ENCODE data around the gene GKN2. TPM values are rescaled to one million over a fixed set of nuclear protein-coding genes. Genes with fewer than 3 reads are reported as not detected.

The GKN2 gene
- total RNA-seq, 2 experiments from 2014 or later = not detected

GRCh38 chr2:68943581-68944568, 8.8 kb downstream of the GKN2 start:
- H3K9me3 Mint-ChIP-seq = no peaks in the 10 kb centered on the region
- peak; percentile 59 for DNase-seq
- no peaks in the 10 kb centered on the region for H3K36me3 Mint-ChIP-seq (ENCODE audit: low read depth)
- POLR2A ChIA-PET = no interaction called here
- peaks cover 4% of the 10 kb centered on the region for H3K4me1 Mint-ChIP-seq
- H3K27ac Mint-ChIP-seq = no peak overlapping the region
- no peak overlapping the region for H3K4me3 Mint-ChIP-seq
- H3K27me3 Mint-ChIP-seq = peaks cover 45% of the 10 kb centered on the region
- CTCF ChIA-PET = interaction anchor here (0.6 to 2.5 kb wide), 15 partner anchors 8 to 491 kb away, joined by 3 to 7 read pairs (median 3); partner anchors contain the start of gene GKN2

GRCh38 chr2:68942827-68943226, 9.9 kb downstream of the GKN2 start:
- CTCF ChIA-PET = interaction anchor here (0.6 to 2.5 kb wide), 9 partner anchors 9 to 490 kb away, joined by 3 to 7 read pairs (median 3); no protein-coding TSS in a partner anchor
- no peak for DNase-seq
- H3K9me3 Mint-ChIP-seq = no peaks in the 10 kb centered on the region
- POLR2A ChIA-PET = no interaction called here
- no peak overlapping the region for H3K4me3 Mint-ChIP-seq
- H3K4me1 Mint-ChIP-seq = peaks cover 4% of the 10 kb centered on the region
- peaks cover 47% of the 10 kb centered on the region for H3K27me3 Mint-ChIP-seq
- no peak overlapping the region for H3K27ac Mint-ChIP-seq
- H3K36me3 Mint-ChIP-seq (ENCODE audit: low read depth) = no peaks in the 10 kb centered on the region

GRCh38 chr2:68940369-68940768, 12.3 kb downstream of the GKN2 start:
- no peak overlapping the region for H3K4me3 Mint-ChIP-seq
- no peak for DNase-seq
- H3K4me1 Mint-ChIP-seq = peaks cover 4% of the 10 kb centered on the region
- CTCF ChIA-PET = interaction anchor here (0.6 to 0.9 kb wide), 2 partner anchors 15 to 189 kb away, joined by 3 read pairs; no protein-coding TSS in a partner anchor
- peaks cover 41% of the 10 kb centered on the region for H3K27me3 Mint-ChIP-seq
- H3K9me3 Mint-ChIP-seq = no peaks in the 10 kb centered on the region
- POLR2A ChIA-PET = no interaction called here
- H3K36me3 Mint-ChIP-seq (ENCODE audit: low read depth) = no peaks in the 10 kb centered on the region
- H3K27ac Mint-ChIP-seq = no peak overlapping the region

GRCh38 chr2:68939962-68940361, 12.7 kb downstream of the GKN2 start:
- CTCF ChIA-PET = interaction anchor here (0.6 to 0.9 kb wide), 2 partner anchors 14 to 190 kb away, joined by 3 read pairs; no protein-coding TSS in a partner anchor
- no peak for DNase-seq
- H3K9me3 Mint-ChIP-seq = no peaks in the 10 kb centered on the region
- H3K4me3 Mint-ChIP-seq = no peak overlapping the region
- peaks cover 42% of the 10 kb centered on the region for H3K27me3 Mint-ChIP-seq
- no peaks in the 10 kb centered on the region for H3K36me3 Mint-ChIP-seq (ENCODE audit: low read depth)
- no peak overlapping the region for H3K27ac Mint-ChIP-seq
- peaks cover 4% of the 10 kb centered on the region for H3K4me1 Mint-ChIP-seq
- POLR2A ChIA-PET = no interaction called here

GRCh38 chr2:68938938-68939337, 13.8 kb downstream of the GKN2 start:
- DNase-seq = no peak
- Mint-ChIP-seq H3K36me3 (ENCODE audit: low read depth) (no peaks in the 10 kb centered on the region), H3K27ac (no peak overlapping the region), H3K9me3 (no peaks in the 10 kb centered on the region), H3K4me3 (no peak overlapping the region), H3K4me1 (peaks cover 4% of the 10 kb centered on the region), H3K27me3 (peaks cover 42% of the 10 kb centered on the region)
- POLR2A ChIA-PET = no interaction called here
- CTCF ChIA-PET = no interaction called here

GRCh38 chr2:68937346-68938055, 15.2 kb downstream of the GKN2 start:
- Mint-ChIP-seq H3K4me3 (no peak overlapping the region), H3K9me3 (no peaks in the 10 kb centered on the region), H3K27me3 (peaks cover 39% of the 10 kb centered on the region), H3K27ac (no peak overlapping the region), H3K36me3 (ENCODE audit: low read depth) (no peaks in the 10 kb centered on the region), H3K4me1 (no peaks in the 10 kb centered on the region)
- ChIA-PET POLR2A (no interaction called here), CTCF (interaction anchor here (2.6 kb wide), 1 partner anchor 12 kb away, joined by 9 read pairs; no protein-coding TSS in a partner anchor)
- no peak for DNase-seq

GRCh38 chr2:68936889-68937288, 15.8 kb downstream of the GKN2 start:
- no peak for DNase-seq
- Mint-ChIP-seq H3K9me3 (no peaks in the 10 kb centered on the region), H3K4me3 (no peak overlapping the region), H3K4me1 (no peaks in the 10 kb centered on the region), H3K36me3 (ENCODE audit: low read depth) (no peaks in the 10 kb centered on the region), H3K27me3 (peaks cover 34% of the 10 kb centered on the region), H3K27ac (no peak overlapping the region)
- ChIA-PET CTCF (interaction anchor here (2.6 kb wide), 1 partner anchor 12 kb away, joined by 9 read pairs; no protein-coding TSS in a partner anchor), POLR2A (no interaction called here)

GRCh38 chr2:68936427-68936826, 16.3 kb downstream of the GKN2 start:
- Mint-ChIP-seq H3K27ac (no peak overlapping the region), H3K9me3 (no peaks in the 10 kb centered on the region), H3K4me3 (no peak overlapping the region), H3K36me3 (ENCODE audit: low read depth) (no peaks in the 10 kb centered on the region), H3K27me3 (peaks cover 30% of the 10 kb centered on the region), H3K4me1 (no peaks in the 10 kb centered on the region)
- ChIA-PET POLR2A (no interaction called here), CTCF (interaction anchor here (1.0 to 2.6 kb wide), 2 partner anchors 11 to 342 kb away, joined by 3 to 9 read pairs; no protein-coding TSS in a partner anchor)
- no peak for DNase-seq

- Mint-ChIP-seq H3K9me3 (no peaks in the 10 kb centered on the region), H3K4me1 (no peaks in the 10 kb centered on the region), H3K27ac (no peak overlapping the region), H3K36me3 (ENCODE audit: low read depth) (no peaks in the 10 kb centered on the region), H3K4me3 (no peak overlapping the region), H3K27me3 (peaks cover 21% of the 10 kb centered on the region)
- ChIA-PET POLR2A (no interaction called here), CTCF (interaction anchor here (1.0 to 2.6 kb wide), 2 partner anchors 10 to 341 kb away, joined by 3 to 9 read pairs; no protein-coding TSS in a partner anchor)
- no peak for DNase-seq
Observed at GRCh38 chr2:68935471-68935870, 17.2 kb downstream of the GKN2 start.

GRCh38 chr2:68934021-68934420, 18.7 kb downstream of the GKN2 start:
- peaks cover 11% of the 10 kb centered on the region for H3K27me3 Mint-ChIP-seq
- no peaks in the 10 kb centered on the region for H3K9me3 Mint-ChIP-seq
- no peaks in the 10 kb centered on the region for H3K4me1 Mint-ChIP-seq
- POLR2A ChIA-PET = no interaction called here
- CTCF ChIA-PET = interaction anchor here (0.7 to 2.2 kb wide), 3 partner anchors 9 to 26 kb away, joined by 4 to 9 read pairs (median 4); no protein-coding TSS in a partner anchor
- no peak overlapping the region for H3K27ac Mint-ChIP-seq
- DNase-seq = no peak
- no peak overlapping the region for H3K4me3 Mint-ChIP-seq
- H3K36me3 Mint-ChIP-seq (ENCODE audit: low read depth) = no peaks in the 10 kb centered on the region

GRCh38 chr2:68932402-68932801, 20.3 kb downstream of the GKN2 start:
- Mint-ChIP-seq H3K36me3 (ENCODE audit: low read depth) (no peaks in the 10 kb centered on the region), H3K4me1 (no peaks in the 10 kb centered on the region), H3K9me3 (no peaks in the 10 kb centered on the region), H3K4me3 (no peak overlapping the region), H3K27me3 (peaks cover 11% of the 10 kb centered on the region), H3K27ac (no peak overlapping the region)
- POLR2A ChIA-PET = no interaction called here
- DNase-seq = no peak
- CTCF ChIA-PET = interaction anchor here (0.9 to 1.0 kb wide), 2 partner anchors 11 to 94 kb away, joined by 3 to 7 read pairs; no protein-coding TSS in a partner anchor

GRCh38 chr2:68931799-68932198, 20.9 kb downstream of the GKN2 start:
- no peaks in the 10 kb centered on the region for H3K9me3 Mint-ChIP-seq
- no peak overlapping the region for H3K27ac Mint-ChIP-seq
- H3K4me3 Mint-ChIP-seq = no peak overlapping the region
- no peak for DNase-seq
- H3K4me1 Mint-ChIP-seq = no peaks in the 10 kb centered on the region
- ChIA-PET CTCF (interaction anchor here (0.5 kb wide), 1 partner anchor 116 kb away, joined by 4 read pairs; no protein-coding TSS in a partner anchor), POLR2A (no interaction called here)
- H3K27me3 Mint-ChIP-seq = peaks cover 11% of the 10 kb centered on the region
- H3K36me3 Mint-ChIP-seq (ENCODE audit: low read depth) = no peaks in the 10 kb centered on the region

All from activated CD4-positive, alpha-beta T cell treated with anti-CD3 and anti-CD28 coated beads, Interleukin-2, amount 10 ng/mL, durations not matched to agents 7 days and 5 days (primary cell).